GM12878 (cell line): Measurements from ENCODE around the gene PRKN. TPM values are rescaled to one million over a fixed set of nuclear protein-coding genes. Genes with fewer than 3 reads are reported as not detected.

ENCODE experiments used
- ATAC-seq: fragments of 200-7000 bp; cut with Tn5 transposase; 3 replicates; pipeline ENCODE4 v1.9.1; 2020; ENCODE audit warnings: mild to moderate bottlenecking, moderate library complexity
- BruUV-seq: library from RNA; stranded (reverse); fragments of 400-500 nt; replicated peaks from 2 replicates; lab custom pipeline; 2021; lab: Mats Ljungman, UMichigan
- CTCF ChIA-PET: fragments of 300-600 bp; sonication (Branson Sonifier 250); formaldehyde crosslinking; extraction: SDS; loops from one replicate; lab custom pipeline; 2021; ENCODE audit warnings: inconsistent platforms; lab: Yijun Ruan, JAX
- POLR2A ChIA-PET: fragments of 350-600 bp; formaldehyde crosslinking; extraction: SDS; loops from one replicate; lab custom pipeline; 2021; ENCODE audit warnings: inconsistent platforms; lab: Charles Lee
- RAD21 ChIA-PET: fragments of 300-600 bp; sonication (Branson Sonifier 250); formaldehyde crosslinking; loops from one replicate; lab custom pipeline; 2023; ENCODE audit warnings: antibody characterized with exemption; ENCODE audit not compliant: unreplicated experiment; lab: Charles Lee
- SMC1A ChIA-PET: fragments of 300-600 bp; sonication (Branson Sonifier 250); formaldehyde crosslinking; loops from one replicate; lab custom pipeline; 2023; ENCODE audit not compliant: unreplicated experiment, uncharacterized antibody; lab: Charles Lee
- DNase-seq: peaks from one replicate; pipeline ENCODE4 v3.0.0-alpha.2; 2011; ENCODE audit warnings: low read depth, low spot score
- FAIRE-seq: peaks from 3 replicates; lab custom pipeline; 2011; peaks lifted over from hg19 to GRCh38; lab: Jason Lieb, UNC
- H2AFZ ChIP-seq: 2 replicates; pipeline ENCODE4 v1.6.0; 2011; ENCODE audit warnings: low read depth, low read length, control low read depth; ENCODE audit not compliant: control insufficient read depth
- H3K27ac ChIP-seq: 2 replicates; pipeline ENCODE4 v1.5.1; 2011; ENCODE audit warnings: control low read depth; ENCODE audit not compliant: control insufficient read depth, insufficient read depth
- H3K27me3 ChIP-seq, 2 experiments: replicated peaks in 1 of 2; 2 replicates each; pipeline versions ENCODE4 v1.6.0 to v1.6.1; 2011; ENCODE audit warnings: low read length in 1 of 2; ENCODE audit not compliant: control insufficient read depth in 2 of 2, insufficient read depth in 2 of 2
- H3K36me3 ChIP-seq, 2 experiments: 2 replicates each; pipeline ENCODE4 v1.5.1; 2011; ENCODE audit warnings: low read length in 1 of 2; ENCODE audit not compliant: control insufficient read depth in 2 of 2, insufficient read depth in 2 of 2
- H3K4me1 ChIP-seq: 2 replicates; pipeline ENCODE4 v1.6.1; 2011; ENCODE audit warnings: mild to moderate bottlenecking, low read length, moderate library complexity, mixed read lengths; ENCODE audit not compliant: control insufficient read depth, insufficient read depth
- H3K4me2 ChIP-seq: 2 replicates; pipeline ENCODE4 v1.6.0; 2011; ENCODE audit warnings: control low read depth; ENCODE audit not compliant: control insufficient read depth, insufficient read depth
- H3K4me3 ChIP-seq: fragments of 200-600 bp; sonication (generic); 2 replicates; pipeline ENCODE4 v1.5.1; 2016
- H3K79me2 ChIP-seq: 2 replicates; pipeline ENCODE4 v1.6.0; 2011; ENCODE audit warnings: low read length; ENCODE audit not compliant: control insufficient read depth, insufficient read depth
- H3K9ac ChIP-seq: 2 replicates; pipeline ENCODE4 v1.8.0; 2011; ENCODE audit warnings: low read length, control low read depth, mixed read lengths; ENCODE audit not compliant: control insufficient read depth, insufficient read depth
- H3K9me3 ChIP-seq: replicated peaks from 3 replicates; pipeline ENCODE4 v1.5.1; 2011; ENCODE audit warnings: mild to moderate bottlenecking, low read length; ENCODE audit not compliant: control insufficient read depth, insufficient read depth
- H4K20me1 ChIP-seq: 2 replicates; pipeline ENCODE4 v1.6.0; 2011; ENCODE audit not compliant: control insufficient read depth, insufficient read depth
- BMI1 ChIP-seq: fragments of 450-650 bp; IDR thresholded peaks from 2 replicates; pipeline ENCODE4 v1.6.1; 2016; ENCODE audit warnings: mild to moderate bottlenecking, moderate library complexity, borderline replicate concordance
- BRCA1 ChIP-seq: IDR thresholded peaks from 2 replicates; pipeline ENCODE4 v1.6.1; 2011; ENCODE audit warnings: low read depth, low read length, improper control_type of control experiment
- FOXK2 ChIP-seq: fragments of 450-650 bp; IDR thresholded peaks from 2 replicates; pipeline ENCODE4 v1.6.1; 2017; ENCODE audit warnings: mild to moderate bottlenecking, moderate library complexity
- MEF2B ChIP-seq: fragments of 450-650 bp; IDR thresholded peaks from 2 replicates; pipeline ENCODE4 v1.6.1; 2018; ENCODE audit warnings: mild to moderate bottlenecking, moderate library complexity; ENCODE audit not compliant: partially characterized antibody, poor library complexity, severe bottlenecking
- NRF1 ChIP-seq: conservative IDR thresholded peaks from 2 replicates; pipeline ENCODE4 v1.6.1; 2011; ENCODE audit warnings: mild to moderate bottlenecking, low read depth, low read length, improper control_type of control experiment
- PAX8 ChIP-seq: fragments of 450-650 bp; IDR thresholded peaks from 2 replicates; pipeline ENCODE4 v1.6.1; 2017; ENCODE audit warnings: mild to moderate bottlenecking, moderate library complexity
- RCOR1 ChIP-seq: conservative IDR thresholded peaks from 2 replicates; pipeline ENCODE4 v1.6.1; 2012; ENCODE audit warnings: low read depth, low read length, improper control_type of control experiment
- TCF3 ChIP-seq: IDR thresholded peaks from 2 replicates; pipeline ENCODE4 v1.6.1; 2012; ENCODE audit warnings: low read depth, mild to moderate bottlenecking, low read length, borderline replicate concordance; ENCODE audit not compliant: insufficient read depth
- ZNF384 ChIP-seq: IDR thresholded peaks from 2 replicates; pipeline ENCODE4 v1.6.1; 2012; ENCODE audit warnings: low read depth, mild to moderate bottlenecking, low read length, improper control_type of control experiment, borderline replicate concordance
- WGBS: methylation state at CpG from one replicate; pipeline ENCODE4 v1.1.6; 2016; ENCODE audit warnings: low lambda C conversion rate; ENCODE audit not compliant: insufficient replicate concordance, insufficient coverage; ENCODE audit errors: missing lambda C conversion rate; 5-methylcytosine and 5-hydroxymethylcytosine counted together
- in situ Hi-C: fragments of 300-500 bp; cut with MboI; formaldehyde crosslinking; loops from 9 replicates; pipeline ENCODE4 v1.14.3; 2018; ENCODE audit warnings: mixed read lengths
- intact Hi-C: fragments of 100-400 bp; cut with micrococcal nuclease; formaldehyde crosslinking; loops from one replicate; pipeline ENCODE4 v1.14.2; 2022; ENCODE audit not compliant: unreplicated experiment
- polyA plus RNA-seq, 11 experiments: library from polyadenylated mRNA; depleted of rRNA in 4 of 11; unstranded in 6 of 11; stranded (reverse) in 5 of 11; fragments of >200 nt; fragmentation: Nextera tagmentation in 4 of 11; fragmentation: Illumina TruSeq in 1 of 11; extraction: Ambion mirVana in 4 of 11; extraction: Trizol in 1 of 11; gene quantifications; 1 replicate in 1 of 11; 2 replicates in 10 of 11; pipeline versions ENCODE4 v1.2.1 to v1.2.3, GENCODE V29; 2011 to 2016; ENCODE audit warnings: inconsistent platforms in 2 of 11, missing spikeins in 2 of 11, low read depth in 1 of 11
- total RNA-seq, 4 experiments: library from RNA; depleted of rRNA in 3 of 4; stranded (reverse); fragments of >200 nt in 3 of 4; fragmentation: Illumina TruSeq in 1 of 4; extraction: Trizol in 1 of 4; gene quantifications; 2 replicates each; pipeline versions ENCODE4 v1.2.1 to v1.2.3, GENCODE V29; 2013 to 2021
- TF ChIP-seq, protein P1 (sequence below): fragments of 450-650 bp; IDR thresholded peaks from 2 replicates; pipeline ENCODE4 v1.6.1; 2016; ENCODE audit warnings: mild to moderate bottlenecking, moderate library complexity, borderline replicate concordance
- TF ChIP-seq, protein P2 (sequence below): IDR thresholded peaks from 2 replicates; pipeline ENCODE4 v1.6.1; 2012; ENCODE audit warnings: low read length, inconsistent platforms
- TF ChIP-seq, protein P3 (sequence below): IDR thresholded peaks from 2 replicates; pipeline ENCODE4 v1.6.1; 2012; ENCODE audit warnings: mild to moderate bottlenecking, low read depth, low read length

PRKN gene
- total and polyA plus RNA-seq, 10 of the 15 experiments (the other 5 are each of a cell fraction or from before 2014, with no cell fraction given), result 0.06 to 0.09 TPM; not detected in 8

DNA sequence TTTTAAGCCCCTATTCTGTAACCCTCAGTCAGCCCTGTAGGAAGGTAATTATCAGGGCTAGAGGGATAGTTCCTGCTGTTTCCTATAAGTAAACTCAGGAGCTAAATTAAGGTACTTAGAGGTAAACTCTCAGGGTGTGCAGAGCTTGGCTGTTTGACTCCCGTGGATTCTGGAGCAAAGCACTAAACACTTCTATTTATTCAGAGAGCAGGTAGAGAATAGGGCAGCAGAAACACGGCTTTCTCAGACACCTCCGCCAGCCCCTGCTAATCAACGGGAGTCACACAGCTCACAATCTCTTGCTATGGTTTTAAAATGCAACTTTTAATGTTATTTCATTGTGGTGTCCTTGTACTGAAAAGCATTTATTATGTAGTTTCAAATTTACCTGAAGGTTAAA, 21.8 kb downstream of the PRKN start:
- no peaks in the 10 kb centered on the region for H3K9me3 ChIP-seq
- H4K20me1 ChIP-seq, result no peaks in the 10 kb centered on the region
- in situ Hi-C loops, result no loop called here
- H3K4me1 ChIP-seq, result no peaks in the 10 kb centered on the region
- no peak overlapping the region for H3K27ac ChIP-seq
- DNase-seq (no peak), ATAC-seq (no peak), FAIRE-seq (no peak)
- ChIA-PET SMC1A (interaction anchor here (0.5 kb wide), 1 partner anchor 276 kb away, joined by 3 read pairs; no protein-coding TSS in a partner anchor), POLR2A (no interaction called here), CTCF (no interaction called here), RAD21 (no interaction called here)
- WGBS, result 24% methylated on average over 4 of the region's 4 CpGs
- no TSS peak for BruUV-seq
- H3K4me3 ChIP-seq, result no peak overlapping the region
- H3K27me3 ChIP-seq, result no peaks in the 10 kb centered on the region; a peak in 1 of 4 replicates
- no peaks in the 10 kb centered on the region for H3K79me2 ChIP-seq
- no peak overlapping the region for H3K4me2 ChIP-seq
- TF ChIP-seq BMI1, result no peak
- no peak for TF ChIP-seq FOXK2
- TF ChIP-seq, protein P1, sequence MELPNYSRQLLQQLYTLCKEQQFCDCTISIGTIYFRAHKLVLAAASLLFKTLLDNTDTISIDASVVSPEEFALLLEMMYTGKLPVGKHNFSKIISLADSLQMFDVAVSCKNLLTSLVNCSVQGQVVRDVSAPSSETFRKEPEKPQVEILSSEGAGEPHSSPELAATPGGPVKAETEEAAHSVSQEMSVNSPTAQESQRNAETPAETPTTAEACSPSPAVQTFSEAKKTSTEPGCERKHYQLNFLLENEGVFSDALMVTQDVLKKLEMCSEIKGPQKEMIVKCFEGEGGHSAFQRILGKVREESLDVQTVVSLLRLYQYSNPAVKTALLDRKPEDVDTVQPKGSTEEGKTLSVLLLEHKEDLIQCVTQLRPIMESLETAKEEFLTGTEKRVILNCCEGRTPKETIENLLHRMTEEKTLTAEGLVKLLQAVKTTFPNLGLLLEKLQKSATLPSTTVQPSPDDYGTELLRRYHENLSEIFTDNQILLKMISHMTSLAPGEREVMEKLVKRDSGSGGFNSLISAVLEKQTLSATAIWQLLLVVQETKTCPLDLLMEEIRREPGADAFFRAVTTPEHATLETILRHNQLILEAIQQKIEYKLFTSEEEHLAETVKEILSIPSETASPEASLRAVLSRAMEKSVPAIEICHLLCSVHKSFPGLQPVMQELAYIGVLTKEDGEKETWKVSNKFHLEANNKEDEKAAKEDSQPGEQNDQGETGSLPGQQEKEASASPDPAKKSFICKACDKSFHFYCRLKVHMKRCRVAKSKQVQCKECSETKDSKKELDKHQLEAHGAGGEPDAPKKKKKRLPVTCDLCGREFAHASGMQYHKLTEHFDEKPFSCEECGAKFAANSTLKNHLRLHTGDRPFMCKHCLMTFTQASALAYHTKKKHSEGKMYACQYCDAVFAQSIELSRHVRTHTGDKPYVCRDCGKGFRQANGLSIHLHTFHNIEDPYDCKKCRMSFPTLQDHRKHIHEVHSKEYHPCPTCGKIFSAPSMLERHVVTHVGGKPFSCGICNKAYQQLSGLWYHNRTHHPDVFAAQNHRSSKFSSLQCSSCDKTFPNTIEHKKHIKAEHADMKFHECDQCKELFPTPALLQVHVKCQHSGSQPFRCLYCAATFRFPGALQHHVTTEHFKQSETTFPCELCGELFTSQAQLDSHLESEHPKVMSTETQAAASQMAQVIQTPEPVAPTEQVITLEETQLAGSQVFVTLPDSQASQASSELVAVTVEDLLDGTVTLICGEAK, result no peak
- TF ChIP-seq TCF3, result no peak
- TF ChIP-seq MEF2B, result no peak
- TF ChIP-seq, protein P2, sequence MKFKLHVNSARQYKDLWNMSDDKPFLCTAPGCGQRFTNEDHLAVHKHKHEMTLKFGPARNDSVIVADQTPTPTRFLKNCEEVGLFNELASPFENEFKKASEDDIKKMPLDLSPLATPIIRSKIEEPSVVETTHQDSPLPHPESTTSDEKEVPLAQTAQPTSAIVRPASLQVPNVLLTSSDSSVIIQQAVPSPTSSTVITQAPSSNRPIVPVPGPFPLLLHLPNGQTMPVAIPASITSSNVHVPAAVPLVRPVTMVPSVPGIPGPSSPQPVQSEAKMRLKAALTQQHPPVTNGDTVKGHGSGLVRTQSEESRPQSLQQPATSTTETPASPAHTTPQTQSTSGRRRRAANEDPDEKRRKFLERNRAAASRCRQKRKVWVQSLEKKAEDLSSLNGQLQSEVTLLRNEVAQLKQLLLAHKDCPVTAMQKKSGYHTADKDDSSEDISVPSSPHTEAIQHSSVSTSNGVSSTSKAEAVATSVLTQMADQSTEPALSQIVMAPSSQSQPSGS, result no peak
- no peak for TF ChIP-seq NRF1
- no peak for TF ChIP-seq RCOR1
- TF ChIP-seq, protein P3, sequence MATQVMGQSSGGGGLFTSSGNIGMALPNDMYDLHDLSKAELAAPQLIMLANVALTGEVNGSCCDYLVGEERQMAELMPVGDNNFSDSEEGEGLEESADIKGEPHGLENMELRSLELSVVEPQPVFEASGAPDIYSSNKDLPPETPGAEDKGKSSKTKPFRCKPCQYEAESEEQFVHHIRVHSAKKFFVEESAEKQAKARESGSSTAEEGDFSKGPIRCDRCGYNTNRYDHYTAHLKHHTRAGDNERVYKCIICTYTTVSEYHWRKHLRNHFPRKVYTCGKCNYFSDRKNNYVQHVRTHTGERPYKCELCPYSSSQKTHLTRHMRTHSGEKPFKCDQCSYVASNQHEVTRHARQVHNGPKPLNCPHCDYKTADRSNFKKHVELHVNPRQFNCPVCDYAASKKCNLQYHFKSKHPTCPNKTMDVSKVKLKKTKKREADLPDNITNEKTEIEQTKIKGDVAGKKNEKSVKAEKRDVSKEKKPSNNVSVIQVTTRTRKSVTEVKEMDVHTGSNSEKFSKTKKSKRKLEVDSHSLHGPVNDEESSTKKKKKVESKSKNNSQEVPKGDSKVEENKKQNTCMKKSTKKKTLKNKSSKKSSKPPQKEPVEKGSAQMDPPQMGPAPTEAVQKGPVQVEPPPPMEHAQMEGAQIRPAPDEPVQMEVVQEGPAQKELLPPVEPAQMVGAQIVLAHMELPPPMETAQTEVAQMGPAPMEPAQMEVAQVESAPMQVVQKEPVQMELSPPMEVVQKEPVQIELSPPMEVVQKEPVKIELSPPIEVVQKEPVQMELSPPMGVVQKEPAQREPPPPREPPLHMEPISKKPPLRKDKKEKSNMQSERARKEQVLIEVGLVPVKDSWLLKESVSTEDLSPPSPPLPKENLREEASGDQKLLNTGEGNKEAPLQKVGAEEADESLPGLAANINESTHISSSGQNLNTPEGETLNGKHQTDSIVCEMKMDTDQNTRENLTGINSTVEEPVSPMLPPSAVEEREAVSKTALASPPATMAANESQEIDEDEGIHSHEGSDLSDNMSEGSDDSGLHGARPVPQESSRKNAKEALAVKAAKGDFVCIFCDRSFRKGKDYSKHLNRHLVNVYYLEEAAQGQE, result no peak
- TF ChIP-seq PAX8, result no peak
- TF ChIP-seq ZNF384, result no peak
- no peak for TF ChIP-seq BRCA1
- H3K36me3 ChIP-seq, result no peaks in the 10 kb centered on the region
- no peak overlapping the region for H3K9ac ChIP-seq
- intact Hi-C loops, result no loop called here
- no peak overlapping the region for H2AFZ ChIP-seq
